SU-DHL-6 (cell line): ENCODE data around the gene TP53BP1.
A peak's percentile ranks its signal among the peaks of the same experiment; 100 is the strongest.

Experiments
- H2AFZ ChIP-seq: fragments of 200-600 bp; sonication (generic); 2 replicates; pipeline ENCODE4 v1.6.1; 2014; ENCODE audit warnings: low read depth, mild to moderate bottlenecking, moderate library complexity, mixed read lengths, antibody characterized with exemption, low read length; ENCODE audit not compliant: severe bottlenecking
- H3F3A ChIP-seq: fragments of 200-600 bp; shearing (Covaris generic); 2 replicates; pipeline ENCODE4 v1.6.0; 2016; ENCODE audit warnings: antibody characterized with exemption, mild to moderate bottlenecking; ENCODE audit not compliant: insufficient read depth
- H3K27ac ChIP-seq: fragments of 200-600 bp; sonication (generic); 2 replicates; pipeline ENCODE4 v1.5.1; 2016; ENCODE audit warnings: low read depth, mild to moderate bottlenecking, low read length, moderate library complexity, mixed read lengths
- H3K27me3 ChIP-seq: fragments of 200-600 bp; sonication (generic), shearing (Covaris generic); 2 replicates; pipeline ENCODE4 v1.6.0; 2014; ENCODE audit warnings: mild to moderate bottlenecking, low read length
- H3K36me3 ChIP-seq: fragments of 200-600 bp; sonication (generic); 2 replicates; pipeline ENCODE4 v1.6.1; 2014; ENCODE audit warnings: mild to moderate bottlenecking, low read length, mixed read lengths
- H3K4me2 ChIP-seq: fragments of 300-600, 200-600 bp; shearing (Covaris generic), sonication (generic); 2 replicates; pipeline ENCODE4 v1.6.0; 2014; ENCODE audit warnings: low read length, low read depth, mild to moderate bottlenecking; ENCODE audit not compliant: poor library complexity, severe bottlenecking
- H3K4me3 ChIP-seq: fragments of 200-600 bp; sonication (generic); 2 replicates; pipeline ENCODE4 v1.5.1; 2014; ENCODE audit warnings: antibody characterized with exemption, low read length, mild to moderate bottlenecking, mixed read lengths; ENCODE audit not compliant: insufficient read depth, poor library complexity, severe bottlenecking
- H3K79me2 ChIP-seq: fragments of 200-600 bp; sonication (generic); 2 replicates; pipeline ENCODE4 v1.6.1; 2014; ENCODE audit warnings: mild to moderate bottlenecking, low read length, moderate library complexity; ENCODE audit not compliant: insufficient read depth
- H3K9ac ChIP-seq: fragments of 200-600 bp; sonication (generic); 2 replicates; pipeline ENCODE4 v1.7.0; 2014; ENCODE audit warnings: mild to moderate bottlenecking, low read length
- H3K9me2 ChIP-seq: fragments of 200-600 bp; sonication (generic); replicated peaks from 2 replicates; pipeline ENCODE4 v1.6.1; 2014; ENCODE audit warnings: low read length; ENCODE audit not compliant: insufficient read depth
- H3K9me3 ChIP-seq: fragments of 200-600 bp; sonication (generic); 2 replicates; pipeline ENCODE4 v1.6.1; 2014; ENCODE audit warnings: low read length, mixed read lengths; ENCODE audit not compliant: insufficient read depth
- H4K20me1 ChIP-seq: fragments of 200-600 bp; sonication (generic); 2 replicates; pipeline ENCODE4 v1.6.1; 2014; ENCODE audit warnings: low read depth, mild to moderate bottlenecking, antibody characterized with exemption, low read length, moderate library complexity, mixed read lengths
- EZH2phosphoT487 ChIP-seq: fragments of 200-600 bp; sonication (generic), shearing (Covaris generic); conservative IDR thresholded peaks from 2 replicates; pipeline ENCODE4 v1.6.1; 2018; ENCODE audit warnings: mild to moderate bottlenecking, antibody characterized with exemption, low read length, moderate library complexity, mixed read lengths
- TF ChIP-seq, protein P1 (sequence below): fragments of 200-600 bp; sonication (generic); IDR thresholded peaks from one replicate; pipeline ENCODE4 v1.5.1; 2017; ENCODE audit warnings: antibody characterized with exemption, mild to moderate bottlenecking, low read length, moderate library complexity; ENCODE audit not compliant: insufficient read depth, poor library complexity, severe bottlenecking

The TP53BP1 gene

GRCh38 chr15:43484455-43484854 is 8.5 kb downstream of the TP53BP1 start:
- H3K4me3 ChIP-seq: no peak overlapping the region
- H3K36me3 ChIP-seq: peaks cover 2% of the 10 kb centered on the region; the same call in 1 of the 2 replicates
- H3K9me3 ChIP-seq: no peaks in the 10 kb centered on the region
- peaks cover 6% of the 10 kb centered on the region; the same call in 1 of the 2 replicates for H3F3A ChIP-seq
- TF ChIP-seq, protein P1, sequence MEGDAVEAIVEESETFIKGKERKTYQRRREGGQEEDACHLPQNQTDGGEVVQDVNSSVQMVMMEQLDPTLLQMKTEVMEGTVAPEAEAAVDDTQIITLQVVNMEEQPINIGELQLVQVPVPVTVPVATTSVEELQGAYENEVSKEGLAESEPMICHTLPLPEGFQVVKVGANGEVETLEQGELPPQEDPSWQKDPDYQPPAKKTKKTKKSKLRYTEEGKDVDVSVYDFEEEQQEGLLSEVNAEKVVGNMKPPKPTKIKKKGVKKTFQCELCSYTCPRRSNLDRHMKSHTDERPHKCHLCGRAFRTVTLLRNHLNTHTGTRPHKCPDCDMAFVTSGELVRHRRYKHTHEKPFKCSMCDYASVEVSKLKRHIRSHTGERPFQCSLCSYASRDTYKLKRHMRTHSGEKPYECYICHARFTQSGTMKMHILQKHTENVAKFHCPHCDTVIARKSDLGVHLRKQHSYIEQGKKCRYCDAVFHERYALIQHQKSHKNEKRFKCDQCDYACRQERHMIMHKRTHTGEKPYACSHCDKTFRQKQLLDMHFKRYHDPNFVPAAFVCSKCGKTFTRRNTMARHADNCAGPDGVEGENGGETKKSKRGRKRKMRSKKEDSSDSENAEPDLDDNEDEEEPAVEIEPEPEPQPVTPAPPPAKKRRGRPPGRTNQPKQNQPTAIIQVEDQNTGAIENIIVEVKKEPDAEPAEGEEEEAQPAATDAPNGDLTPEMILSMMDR: no peak
- no peak for TF ChIP-seq EZH2phosphoT487
- H3K27ac ChIP-seq: no peak overlapping the region
- no peaks in the 10 kb centered on the region for H3K9me2 ChIP-seq
- no peak overlapping the region for H3K9ac ChIP-seq
- H3K27me3 ChIP-seq: no peaks in the 10 kb centered on the region
- no peak overlapping the region for H2AFZ ChIP-seq
- H3K79me2 ChIP-seq: no peaks in the 10 kb centered on the region
- no peaks in the 10 kb centered on the region for H4K20me1 ChIP-seq
- no peak overlapping the region for H3K4me2 ChIP-seq

- Histone ChIP-seq H2AFZ (no peak overlapping the region), H3K9ac (no peak overlapping the region), H3K9me2 (no peaks in the 10 kb centered on the region), H3K27me3 (no peaks in the 10 kb centered on the region), H4K20me1 (no peaks in the 10 kb centered on the region), H3K9me3 (no peaks in the 10 kb centered on the region), H3K79me2 (no peaks in the 10 kb centered on the region), H3F3A (peaks cover 6% of the 10 kb centered on the region; the same call in 1 of the 2 replicates), H3K4me3 (no peak overlapping the region), H3K4me2 (no peak overlapping the region), H3K36me3 (peaks cover 10% of the 10 kb centered on the region; the same call in 1 of the 2 replicates), H3K27ac (no peak overlapping the region)
- TF ChIP-seq, protein P1: peak; percentile 43
- TF ChIP-seq EZH2phosphoT487: no peak
Observed at GRCh38 chr15:43483297-43484128, 9.4 kb downstream of the TP53BP1 start.

- Histone ChIP-seq H3K79me2 (no peaks in the 10 kb centered on the region), H3K9me3 (no peaks in the 10 kb centered on the region), H2AFZ (no peak overlapping the region), H3F3A (no peaks in the 10 kb centered on the region), H3K9me2 (no peaks in the 10 kb centered on the region), H3K4me2 (no peak overlapping the region), H3K4me3 (no peak overlapping the region), H3K27me3 (no peaks in the 10 kb centered on the region), H3K36me3 (peaks cover 42% of the 10 kb centered on the region), H3K27ac (no peak overlapping the region), H4K20me1 (no peaks in the 10 kb centered on the region), H3K9ac (no peak overlapping the region)
- TF ChIP-seq, protein P1: no peak
- no peak for TF ChIP-seq EZH2phosphoT487
Observed at GRCh38 chr15:43473885-43474284, 19.1 kb downstream of the TP53BP1 start.
